HepG2 (cell line): ENCODE results near the gene TDRD10. TPM values are rescaled to one million over a fixed set of nuclear protein-coding genes. Genes with fewer than 3 reads are reported as not detected.
A peak's percentile ranks its signal among the peaks of the same experiment; 100 is the strongest.

ENCODE experiments used
- ARHGAP35 ChIP-seq: sonication (generic); formaldehyde crosslinking; IDR thresholded peaks from 2 replicates; pipeline ENCODE4 v1.9.0; 2022; ENCODE audit warnings: mild to moderate bottlenecking, inconsistent platforms, moderate library complexity, missing genetic modification reagents, borderline replicate concordance
- ATM ChIP-seq: fragments of 450-650 bp; IDR thresholded peaks from 2 replicates; pipeline ENCODE4 v1.7.1; 2017; ENCODE audit warnings: mild to moderate bottlenecking, borderline replicate concordance
- E2F2 ChIP-seq: sonication (generic); formaldehyde crosslinking; IDR thresholded peaks from 2 replicates; pipeline ENCODE4 v1.4.0; 2020; ENCODE audit warnings: missing genetic modification reagents, borderline replicate concordance
- FOXP1 ChIP-seq, 2 experiments: fragments of 450-650 bp in 1 of 2; IDR thresholded peaks; 2 replicates each; pipeline ENCODE4 v1.6.1; 2017 to 2018; ENCODE audit warnings: antibody characterized with exemption in 1 of 2
- GTF2F1 ChIP-seq: fragments of 150-350 bp; IDR thresholded peaks from 2 replicates; pipeline ENCODE4 v1.6.1; 2014; ENCODE audit warnings: low read length
- JUNB ChIP-seq: sonication (generic); formaldehyde crosslinking; IDR thresholded peaks from 2 replicates; pipeline ENCODE4 v1.8.0; 2022; ENCODE audit warnings: missing genetic modification reagents, mild to moderate bottlenecking, borderline replicate concordance
- MAFF ChIP-seq: IDR thresholded peaks from 2 replicates; pipeline ENCODE4 v1.6.1; 2011; ENCODE audit warnings: low read depth, low read length, improper control_type of control experiment
- MEIS2 ChIP-seq: sonication (generic); formaldehyde crosslinking; IDR thresholded peaks from 2 replicates; pipeline ENCODE4 v1.9.0; 2021; ENCODE audit warnings: mild to moderate bottlenecking, missing genetic modification reagents
- NFE2 ChIP-seq: sonication (generic); formaldehyde crosslinking; IDR thresholded peaks from 2 replicates; pipeline ENCODE4 v1.4.0; 2020; ENCODE audit warnings: missing genetic modification reagents
- NKX3-1 ChIP-seq: sonication (generic); formaldehyde crosslinking; IDR thresholded peaks from 2 replicates; pipeline ENCODE4 v1.5.0; 2020; ENCODE audit warnings: missing genetic modification reagents
- PHB2 ChIP-seq: fragments of 450-650 bp; IDR thresholded peaks from 2 replicates; pipeline ENCODE4 v1.6.1; 2018; ENCODE audit not compliant: partially characterized antibody
- RELA ChIP-seq: sonication (generic); formaldehyde crosslinking; IDR thresholded peaks from 2 replicates; pipeline ENCODE4 v1.4.0; 2020; ENCODE audit warnings: missing genetic modification reagents
- RXRB ChIP-seq: IDR thresholded peaks from 2 replicates; pipeline ENCODE4 v1.6.1; 2016; ENCODE audit warnings: borderline replicate concordance, missing genetic modification reagents, missing compliant biosample characterization
- SIX4 ChIP-seq: sonication (generic); formaldehyde crosslinking; IDR thresholded peaks from 2 replicates; pipeline ENCODE4 v1.4.0; 2020; ENCODE audit warnings: missing genetic modification reagents
- SMAD1 ChIP-seq: sonication (generic); formaldehyde crosslinking; IDR thresholded peaks from 2 replicates; pipeline ENCODE4 v1.4.0; 2020; ENCODE audit warnings: missing genetic modification reagents, low read depth, mild to moderate bottlenecking, borderline replicate concordance
- SMARCE1 ChIP-seq: fragments of 450-650 bp; IDR thresholded peaks from 2 replicates; pipeline ENCODE4 v1.6.1; 2017; ENCODE audit warnings: borderline replicate concordance
- STAT6 ChIP-seq: sonication (generic); formaldehyde crosslinking; IDR thresholded peaks from 2 replicates; pipeline ENCODE4 v1.4.0; 2020; ENCODE audit warnings: missing genetic modification reagents, mild to moderate bottlenecking, borderline replicate concordance
- TEAD3 ChIP-seq: optimal IDR thresholded peaks from 2 replicates; pipeline ENCODE3; 2016; ENCODE audit warnings: borderline replicate concordance
- YEATS4 ChIP-seq: sonication (generic); formaldehyde crosslinking; IDR thresholded peaks from 2 replicates; pipeline ENCODE4 v1.4.0; 2020; ENCODE audit warnings: missing genetic modification reagents, borderline replicate concordance
- ZEB1 ChIP-seq: IDR thresholded peaks from 2 replicates; pipeline ENCODE4 v1.6.1; 2012; ENCODE audit warnings: mild to moderate bottlenecking, low read depth, inconsistent platforms; ENCODE audit not compliant: insufficient replicate concordance
- ZKSCAN5 ChIP-seq: sonication (generic); formaldehyde crosslinking; IDR thresholded peaks from 2 replicates; pipeline ENCODE4 v1.5.1; 2020; ENCODE audit warnings: mild to moderate bottlenecking, missing genetic modification reagents
- ZNF367 ChIP-seq: sonication (generic); formaldehyde crosslinking; IDR thresholded peaks from 2 replicates; pipeline ENCODE4 v1.4.0; 2020; ENCODE audit warnings: missing genetic modification reagents, borderline replicate concordance
- ZNF501 ChIP-seq: sonication (generic); formaldehyde crosslinking; IDR thresholded peaks from 2 replicates; pipeline ENCODE4 v1.5.1; 2020; ENCODE audit warnings: mild to moderate bottlenecking, moderate library complexity, missing genetic modification reagents
- ZNF547 ChIP-seq: sonication (generic); formaldehyde crosslinking; IDR thresholded peaks from 2 replicates; pipeline ENCODE4 v1.5.1; 2020; ENCODE audit warnings: mild to moderate bottlenecking, missing genetic modification reagents
- ZNF589 ChIP-seq: sonication (generic); formaldehyde crosslinking; conservative IDR thresholded peaks from 2 replicates; pipeline ENCODE4 v1.8.0; 2022; ENCODE audit warnings: mild to moderate bottlenecking, moderate library complexity, missing genetic modification reagents
- ZNF605 ChIP-seq: sonication (generic); formaldehyde crosslinking; IDR thresholded peaks from 2 replicates; pipeline ENCODE4 v1.8.0; 2022; ENCODE audit warnings: mild to moderate bottlenecking, missing genetic modification reagents
- ZNF670 ChIP-seq: sonication (generic); formaldehyde crosslinking; IDR thresholded peaks from 2 replicates; pipeline ENCODE4 v1.8.0; 2022; ENCODE audit warnings: mild to moderate bottlenecking, missing genetic modification reagents, borderline replicate concordance
- ZNF766 ChIP-seq: sonication (generic); formaldehyde crosslinking; IDR thresholded peaks from 2 replicates; pipeline ENCODE4 v1.5.0; 2020; ENCODE audit warnings: missing genetic modification reagents, borderline replicate concordance
- ZNF773 ChIP-seq: sonication (generic); formaldehyde crosslinking; IDR thresholded peaks from 2 replicates; pipeline ENCODE4 v1.4.0; 2020; ENCODE audit warnings: missing genetic modification reagents, borderline replicate concordance
- polyA plus RNA-seq, 8 experiments: library from polyadenylated mRNA; depleted of rRNA in 3 of 8; stranded (reverse) in 7 of 8; unstranded in 1 of 8; fragments of >200 nt; fragmentation: Illumina TruSeq in 4 of 8; extraction: Trizol in 4 of 8; gene quantifications; 2 replicates each; pipeline versions ENCODE4 v1.2.1 to v1.2.3, GENCODE V29; 2011 to 2016; ENCODE audit warnings: low read depth in 4 of 8, missing spikeins in 1 of 8, mixed read lengths in 1 of 8; ENCODE audit not compliant: insufficient read depth in 1 of 8
- total RNA-seq, 5 experiments: library from RNA; depleted of rRNA; stranded (reverse); fragments of >200 nt; fragmentation: Illumina TruSeq; extraction: Trizol; gene quantifications; 2 replicates each; pipeline ENCODE4 v1.2.3, GENCODE V29; 2016; ENCODE audit warnings: low read depth in 1 of 5

The TDRD10 gene
- total and polyA plus RNA-seq, 2 of the 13 experiments (the other 11 are each of a cell fraction or from before 2014, with no cell fraction given), result not detected

GRCh38 chr1:154558720-154559465, 56.9 kb downstream of the TDRD10 start (continued):
- no peak for TF ChIP-seq MAFF
- no peak for TF ChIP-seq NFE2 (CRISPR knock-in tag)
- no peak; the same call in 1 of the 2 replicates for TF ChIP-seq SIX4 (CRISPR knock-in tag)
- peak; percentile 82; the same call in 1 of the 2 replicates for TF ChIP-seq MEIS2
- TF ChIP-seq ZEB1, result no peak
- TF ChIP-seq NKX3-1 (CRISPR knock-in tag), result peak; percentile 98
- TF ChIP-seq ZNF367 (CRISPR knock-in tag), result peak; percentile 91
- TF ChIP-seq ZKSCAN5, result no peak
- peak; percentile 71 for TF ChIP-seq TEAD3 (CRISPR knock-in tag)
- TF ChIP-seq ZNF547 (CRISPR knock-in tag), result peak; percentile 99
- TF ChIP-seq ZNF766 (CRISPR knock-in tag), result peak; percentile 96
- peak; percentile 57; the same call in 1 of the 2 replicates for TF ChIP-seq YEATS4 (CRISPR knock-in tag)
- TF ChIP-seq ZNF773 (CRISPR knock-in tag), result peak; percentile 94
- TF ChIP-seq PHB2, result no peak
- TF ChIP-seq ZNF501 (CRISPR knock-in tag), result peak; percentile 95
- TF ChIP-seq ZNF605 (CRISPR knock-in tag), result peak; percentile 100
- TF ChIP-seq JUNB (CRISPR knock-in tag), result peak; percentile 94
- no peak for TF ChIP-seq SMARCE1
- TF ChIP-seq ZNF670 (CRISPR knock-in tag), result peak; percentile 87; the same call in 1 of the 2 replicates
- no peak for TF ChIP-seq ATM
- TF ChIP-seq ARHGAP35 (CRISPR knock-in tag), result peak; percentile 99
- peak; percentile 45; the same call in 1 of the 2 replicates for TF ChIP-seq E2F2 (CRISPR knock-in tag)
- TF ChIP-seq GTF2F1, result no peak
- TF ChIP-seq STAT6, result peak; percentile 87; the same call in 1 of the 2 replicates
- TF ChIP-seq ZNF589 (CRISPR knock-in tag), result peak; percentile 99
- peak; percentile 52 for TF ChIP-seq RXRB (CRISPR knock-in tag)
- peak; percentile 74; the same call in 1 of the 2 replicates for TF ChIP-seq RELA
- TF ChIP-seq SMAD1, result peak; percentile 94; the same call in 1 of the 2 replicates
- TF ChIP-seq FOXP1 (IDR thresholded peaks at IDR 0.05), result 0 out of 2 replicates have a peak, but pooled peaks have one; percentile 38
- 0 out of 2 replicates have a peak, but pooled peaks have one; percentile 6 for TF ChIP-seq FOXP1 (CRISPR knock-in tag; IDR thresholded peaks at IDR 0.05)
